HG03097 (cell line): ENCODE data around the gene H6PD.
A peak's percentile ranks its signal among the peaks of the same experiment; 100 is the strongest.

Experiments
- ATAC-seq: cut with Tn5 transposase; IDR thresholded peaks from one replicate; pipeline ENCODE4 v1.9.1; 2021; ENCODE audit not compliant: unreplicated experiment, low FRiP score

Gene H6PD, protein sequence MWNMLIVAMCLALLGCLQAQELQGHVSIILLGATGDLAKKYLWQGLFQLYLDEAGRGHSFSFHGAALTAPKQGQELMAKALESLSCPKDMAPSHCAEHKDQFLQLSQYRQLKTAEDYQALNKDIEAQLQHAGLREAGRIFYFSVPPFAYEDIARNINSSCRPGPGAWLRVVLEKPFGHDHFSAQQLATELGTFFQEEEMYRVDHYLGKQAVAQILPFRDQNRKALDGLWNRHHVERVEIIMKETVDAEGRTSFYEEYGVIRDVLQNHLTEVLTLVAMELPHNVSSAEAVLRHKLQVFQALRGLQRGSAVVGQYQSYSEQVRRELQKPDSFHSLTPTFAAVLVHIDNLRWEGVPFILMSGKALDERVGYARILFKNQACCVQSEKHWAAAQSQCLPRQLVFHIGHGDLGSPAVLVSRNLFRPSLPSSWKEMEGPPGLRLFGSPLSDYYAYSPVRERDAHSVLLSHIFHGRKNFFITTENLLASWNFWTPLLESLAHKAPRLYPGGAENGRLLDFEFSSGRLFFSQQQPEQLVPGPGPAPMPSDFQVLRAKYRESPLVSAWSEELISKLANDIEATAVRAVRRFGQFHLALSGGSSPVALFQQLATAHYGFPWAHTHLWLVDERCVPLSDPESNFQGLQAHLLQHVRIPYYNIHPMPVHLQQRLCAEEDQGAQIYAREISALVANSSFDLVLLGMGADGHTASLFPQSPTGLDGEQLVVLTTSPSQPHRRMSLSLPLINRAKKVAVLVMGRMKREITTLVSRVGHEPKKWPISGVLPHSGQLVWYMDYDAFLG

DNA sequence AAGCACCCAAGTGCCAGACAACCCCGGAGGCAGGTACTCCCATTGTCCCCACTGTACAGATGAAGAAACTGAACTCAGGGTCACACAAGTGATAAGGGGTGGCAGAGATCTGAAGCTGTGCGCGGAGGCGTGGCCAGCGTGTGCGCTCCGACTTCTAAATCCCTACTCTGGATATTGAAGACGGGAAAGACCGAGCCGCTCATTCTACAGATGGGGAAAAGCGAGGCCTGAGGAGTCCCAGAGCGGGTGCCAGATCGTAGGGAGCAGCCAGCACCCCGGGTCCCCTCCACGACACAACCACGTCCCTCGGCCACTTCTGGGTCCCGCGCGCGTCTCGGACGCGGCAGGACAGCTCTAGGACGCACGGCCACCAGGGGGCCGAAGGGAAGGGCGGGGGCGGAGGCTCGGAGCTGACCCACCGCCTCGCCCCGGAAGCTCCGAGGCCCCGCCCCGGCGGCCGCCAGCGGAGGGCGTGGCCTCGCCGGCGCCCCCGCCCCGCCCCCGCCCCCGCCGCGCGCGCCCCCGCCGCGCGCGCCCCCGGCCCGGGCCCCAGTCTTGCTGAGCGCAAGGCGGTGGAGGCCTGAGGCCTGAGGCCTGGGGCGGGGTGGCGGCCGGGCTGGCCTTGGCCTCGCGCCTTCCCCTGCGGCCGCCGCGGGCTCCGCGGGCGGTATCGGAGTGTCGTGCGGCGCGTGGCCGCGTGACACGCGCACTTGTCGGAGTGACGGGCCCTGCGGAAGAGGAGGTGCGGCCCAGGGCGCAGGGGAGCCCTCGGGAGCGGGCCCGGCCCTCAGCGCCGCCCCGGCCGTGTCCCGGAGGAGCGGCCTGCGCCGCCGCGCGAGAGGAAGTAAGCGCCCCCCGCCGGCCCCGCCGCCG is at the start of gene H6PD:
TSS of gene H6PD (plus strand) at position 552 of the 873 bp plus-strand sequence. CDS start 10,161 bp downstream, outside the sequence.
- peak; percentile 67 for ATAC-seq

DNA sequence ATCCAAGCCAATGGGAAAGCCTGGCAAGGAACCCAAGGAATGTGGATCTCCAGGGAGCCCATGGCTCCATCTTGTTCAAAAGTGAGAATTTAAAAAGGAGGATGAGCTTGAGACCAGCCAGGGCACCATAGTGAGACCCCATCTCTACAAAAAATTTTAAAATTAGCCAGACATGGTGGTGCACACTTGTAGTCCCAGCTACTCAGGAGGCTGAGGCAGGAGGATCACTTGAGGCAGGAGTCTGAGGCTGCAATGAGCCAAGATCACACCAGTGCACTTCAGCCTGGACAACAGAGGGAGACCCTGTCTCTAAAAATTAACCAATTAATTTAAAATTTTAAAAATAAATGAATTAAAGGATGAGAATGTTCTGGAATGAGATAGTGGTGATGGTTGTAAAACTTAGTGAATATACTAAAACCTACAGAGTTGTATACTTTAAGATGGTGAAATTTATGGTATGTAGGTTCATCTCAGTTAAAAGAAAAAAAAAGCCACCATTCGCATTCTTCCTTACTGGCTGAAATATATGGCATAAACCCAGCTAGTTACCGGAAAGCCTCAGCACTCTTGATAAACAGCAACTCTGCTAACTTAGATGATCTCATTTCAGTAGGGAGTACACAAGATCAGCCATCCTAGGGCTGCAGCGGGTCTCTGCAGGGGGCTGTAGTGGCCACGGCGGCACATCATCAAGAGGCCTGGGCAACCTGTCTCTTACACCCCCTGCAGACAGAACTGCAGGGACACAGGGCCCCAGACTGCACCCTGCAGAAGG is 48.3 kb upstream of the H6PD start:
- no peak for ATAC-seq

DNA sequence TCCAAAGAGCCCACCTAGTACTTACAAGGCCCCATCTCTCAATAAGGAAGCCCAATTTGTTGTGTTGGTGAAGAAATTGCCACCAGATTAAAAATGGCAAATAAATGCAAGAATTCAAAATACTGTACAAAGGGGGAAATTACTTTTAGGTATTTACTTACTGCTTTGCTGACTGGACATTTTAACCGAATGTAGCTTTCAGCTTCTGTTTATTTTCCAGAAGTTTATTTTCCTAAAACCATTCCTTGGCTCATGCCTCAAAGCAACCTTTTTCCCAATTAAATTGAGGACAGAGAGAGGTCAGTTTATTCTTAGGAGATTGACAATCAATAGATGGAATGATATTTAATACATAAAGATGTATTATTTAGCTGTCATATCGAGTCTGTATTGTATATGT is 47.6 kb upstream of the H6PD start:
- ATAC-seq = no peak

DNA sequence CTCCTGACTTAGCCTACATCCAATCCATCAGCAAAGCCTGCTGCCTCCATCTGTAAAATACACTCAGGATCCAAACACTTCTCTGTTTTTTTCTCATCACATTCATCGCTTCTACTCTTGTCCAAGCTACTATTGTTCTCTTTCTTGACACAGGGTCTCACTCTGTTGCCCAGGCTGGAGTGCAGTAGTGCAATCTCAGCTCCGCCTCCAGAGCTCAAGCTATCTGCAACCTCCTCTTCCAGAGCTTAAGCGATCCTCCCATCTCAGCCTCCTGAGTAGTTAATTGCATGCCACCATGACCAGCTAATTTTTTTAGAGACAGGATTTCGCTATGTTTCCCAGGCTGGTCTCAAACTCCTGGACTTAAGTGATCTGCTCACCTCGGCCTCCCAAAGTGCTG is 44.3 kb upstream of the H6PD start:
- ATAC-seq = no peak

DNA sequence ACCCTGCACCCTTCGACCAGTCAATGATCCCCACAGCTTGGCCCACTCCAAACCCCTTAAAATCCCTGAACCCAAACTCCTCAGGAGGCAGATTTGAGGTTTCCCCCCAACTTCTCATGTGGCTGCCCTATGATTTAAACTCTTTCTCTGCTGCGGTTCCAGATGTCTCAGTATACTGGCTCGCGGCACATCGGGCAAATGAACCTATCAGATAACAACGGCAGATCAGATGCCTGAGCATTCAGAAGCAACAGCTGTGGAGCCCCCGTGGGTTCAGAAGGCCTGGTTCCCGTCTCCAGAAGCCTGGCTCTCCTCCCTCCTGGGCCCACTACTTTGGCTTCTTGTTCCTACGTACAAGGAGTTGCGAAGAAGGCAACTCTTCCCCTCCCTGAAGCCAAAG is 43.3 kb upstream of the H6PD start:
- ATAC-seq = no peak

DNA sequence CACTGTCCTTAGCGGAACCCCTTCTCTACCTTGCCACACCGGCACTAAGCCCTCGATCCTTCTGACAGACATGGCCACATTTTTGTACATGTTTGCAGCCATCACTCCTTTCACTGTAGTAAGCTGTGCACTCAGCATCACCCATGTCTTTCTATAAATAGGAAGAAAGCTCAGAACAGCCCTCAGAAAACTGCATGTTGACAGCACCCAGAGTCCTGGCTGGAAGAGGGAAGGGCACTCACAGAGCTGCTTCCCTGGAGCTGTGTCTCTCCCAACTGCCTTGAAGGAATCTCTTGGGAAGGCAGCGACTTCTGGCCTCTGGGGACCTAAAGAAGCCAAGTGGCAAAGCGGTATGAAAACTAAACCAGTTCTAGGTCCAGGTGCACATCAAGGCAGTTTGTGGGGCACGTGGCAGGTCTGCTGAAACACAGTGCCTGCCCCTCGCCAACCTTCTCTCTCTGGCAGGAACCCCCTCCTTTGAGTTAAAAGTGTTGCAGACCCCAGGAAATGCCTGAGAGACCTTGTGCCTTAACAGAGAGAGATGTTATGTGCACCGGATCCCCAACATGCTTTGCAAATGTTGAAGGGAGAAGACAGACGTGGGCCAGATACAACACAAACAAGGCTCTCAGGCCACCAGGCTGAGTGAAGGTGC is 41.9 kb upstream of the H6PD start:
- ATAC-seq = no peak

DNA sequence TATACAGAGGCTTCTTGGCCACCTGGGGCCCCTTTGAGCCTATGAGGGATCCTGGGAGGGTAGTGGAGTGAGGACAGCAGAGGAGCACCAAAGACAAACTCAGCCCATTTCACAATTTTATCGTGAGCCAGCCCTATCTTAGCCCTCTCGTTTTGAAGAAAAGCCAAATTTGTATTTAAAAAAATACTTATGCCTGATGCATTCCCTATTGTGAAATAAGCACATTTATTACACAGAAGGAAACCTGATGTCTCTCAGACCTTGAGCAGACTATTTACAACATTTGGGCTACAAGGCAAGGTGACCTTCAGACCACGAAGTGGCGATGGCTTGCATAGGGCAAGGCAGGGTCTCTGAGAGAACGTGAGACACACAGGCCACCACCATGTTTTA is 41.3 kb upstream of the H6PD start:
- ATAC-seq = no peak

DNA sequence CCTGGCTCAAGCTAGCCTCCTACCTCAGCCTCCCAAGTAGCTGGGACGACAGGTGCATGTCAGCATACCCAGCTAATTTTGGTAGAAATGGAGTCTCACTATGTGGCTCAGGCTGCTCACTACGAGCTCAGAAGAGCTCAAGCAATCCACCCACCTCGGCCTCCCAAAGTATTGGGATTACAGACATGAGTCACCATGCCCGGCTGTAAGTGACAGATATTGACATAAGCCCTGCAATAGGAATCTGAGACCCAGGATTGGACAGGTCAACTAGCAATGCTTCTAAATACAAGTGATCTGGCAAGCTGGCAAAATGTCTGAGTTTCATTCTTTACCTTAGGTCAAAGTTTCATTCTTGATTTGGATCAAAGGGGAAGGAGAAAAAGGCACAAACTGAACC is 40.5 kb upstream of the H6PD start:
- no peak for ATAC-seq

DNA sequence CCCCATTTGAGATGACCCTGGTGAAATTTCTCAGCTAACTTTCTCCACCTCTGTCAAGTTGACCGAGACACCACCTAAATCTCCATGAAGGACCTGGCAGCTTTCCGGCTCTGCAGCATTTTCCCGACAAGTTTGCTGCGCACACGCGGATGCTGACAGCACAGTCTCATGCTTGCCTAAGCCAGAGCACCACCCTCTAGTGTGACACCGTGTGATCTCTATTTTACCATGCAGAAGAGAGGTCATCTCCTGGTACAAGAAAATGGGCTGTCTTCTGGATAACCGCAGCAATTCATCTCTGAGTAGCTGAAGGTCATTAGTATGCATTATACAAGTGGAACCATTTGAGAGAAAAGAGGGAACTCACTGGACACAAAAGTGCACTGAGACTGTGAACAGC is 38.9 kb upstream of the H6PD start:
- ATAC-seq = no peak

DNA sequence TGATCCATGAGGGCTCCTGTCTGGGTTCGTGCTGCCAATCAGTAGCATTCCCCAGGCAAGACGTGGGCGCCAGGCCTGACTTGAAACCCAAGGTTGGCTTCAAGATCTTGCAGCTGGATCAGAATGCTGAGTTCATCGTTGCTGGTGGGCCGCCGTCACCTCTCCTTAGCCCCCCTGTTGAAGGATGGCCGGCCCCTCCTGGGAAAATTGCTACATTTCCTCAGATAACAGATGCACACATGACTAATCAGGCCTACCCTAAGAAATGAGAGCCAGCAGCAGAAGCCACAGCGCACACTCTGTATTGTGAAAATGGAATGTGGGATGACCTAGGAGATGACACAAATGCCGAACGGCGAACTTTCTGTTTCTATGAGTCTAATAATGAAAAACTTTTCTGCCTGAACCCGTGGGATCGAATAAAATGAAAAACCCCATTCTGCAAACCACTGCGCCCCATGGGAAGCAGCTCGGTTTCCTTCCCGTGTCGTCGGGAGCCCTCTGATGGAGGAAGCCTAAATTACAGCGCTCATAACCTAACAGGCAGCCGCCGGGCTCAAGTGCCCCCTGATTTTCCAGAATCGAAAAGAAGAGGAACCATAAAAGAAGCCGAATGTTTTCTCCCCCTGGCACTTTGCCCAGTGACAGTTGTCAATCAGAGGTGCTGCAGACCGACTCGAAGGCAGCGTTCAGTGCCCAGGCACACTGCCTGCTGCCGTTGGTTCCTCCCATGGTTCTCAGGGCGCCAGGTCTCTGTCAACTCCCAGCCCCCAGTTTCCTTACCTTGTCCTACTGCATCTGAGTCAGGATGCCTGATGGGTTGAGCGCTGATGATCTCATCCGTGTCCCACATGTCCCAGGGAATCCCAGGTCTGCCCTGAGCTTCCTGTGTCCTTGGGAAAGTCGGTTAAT is 38.2 kb upstream of the H6PD start:
- ATAC-seq = peak; percentile 59

DNA sequence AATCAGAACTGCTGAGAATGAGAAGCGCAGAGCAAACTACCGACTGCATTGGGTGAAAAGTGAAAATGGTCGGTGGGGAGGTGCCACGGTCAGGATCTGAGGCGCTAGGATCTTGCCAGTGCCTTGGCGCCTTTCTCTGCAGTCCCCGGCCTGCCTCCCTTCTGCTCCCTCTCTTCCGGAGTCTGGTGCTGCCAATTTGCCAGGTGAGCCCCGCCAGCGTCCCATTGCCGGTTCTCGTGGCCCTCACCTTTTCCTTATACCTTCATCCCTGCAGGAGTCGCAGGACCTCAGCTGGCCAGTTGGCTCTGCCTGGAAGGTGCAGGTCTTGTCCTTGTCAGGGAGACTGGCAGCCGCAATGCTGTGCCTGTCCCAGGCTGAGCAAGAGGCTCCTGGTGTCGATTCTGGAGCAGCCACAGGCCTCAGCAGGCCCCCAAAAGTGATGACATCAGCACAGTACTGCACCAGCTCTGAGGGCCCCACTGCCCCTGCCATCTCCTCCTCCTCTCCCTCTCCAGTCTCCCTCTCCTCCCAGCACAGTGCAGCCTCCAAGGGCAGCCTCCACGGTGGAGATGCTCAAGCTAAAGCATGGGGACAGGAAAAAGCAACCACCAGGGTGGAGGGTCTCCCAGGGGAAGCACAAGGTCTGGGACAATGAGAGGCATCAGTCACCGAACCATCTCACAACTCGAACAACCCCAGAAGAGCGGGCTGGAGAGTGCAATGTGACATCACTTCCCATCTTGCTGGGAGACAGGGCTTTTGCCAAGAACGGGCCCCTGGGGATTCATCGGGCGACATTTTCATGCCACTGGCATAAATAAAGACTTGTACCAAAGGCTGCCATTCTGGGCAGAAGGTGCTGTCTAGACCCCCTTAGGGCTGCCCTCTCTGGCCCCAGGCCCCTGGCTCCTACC is 37.1 kb upstream of the H6PD start:
- no peak for ATAC-seq

DNA sequence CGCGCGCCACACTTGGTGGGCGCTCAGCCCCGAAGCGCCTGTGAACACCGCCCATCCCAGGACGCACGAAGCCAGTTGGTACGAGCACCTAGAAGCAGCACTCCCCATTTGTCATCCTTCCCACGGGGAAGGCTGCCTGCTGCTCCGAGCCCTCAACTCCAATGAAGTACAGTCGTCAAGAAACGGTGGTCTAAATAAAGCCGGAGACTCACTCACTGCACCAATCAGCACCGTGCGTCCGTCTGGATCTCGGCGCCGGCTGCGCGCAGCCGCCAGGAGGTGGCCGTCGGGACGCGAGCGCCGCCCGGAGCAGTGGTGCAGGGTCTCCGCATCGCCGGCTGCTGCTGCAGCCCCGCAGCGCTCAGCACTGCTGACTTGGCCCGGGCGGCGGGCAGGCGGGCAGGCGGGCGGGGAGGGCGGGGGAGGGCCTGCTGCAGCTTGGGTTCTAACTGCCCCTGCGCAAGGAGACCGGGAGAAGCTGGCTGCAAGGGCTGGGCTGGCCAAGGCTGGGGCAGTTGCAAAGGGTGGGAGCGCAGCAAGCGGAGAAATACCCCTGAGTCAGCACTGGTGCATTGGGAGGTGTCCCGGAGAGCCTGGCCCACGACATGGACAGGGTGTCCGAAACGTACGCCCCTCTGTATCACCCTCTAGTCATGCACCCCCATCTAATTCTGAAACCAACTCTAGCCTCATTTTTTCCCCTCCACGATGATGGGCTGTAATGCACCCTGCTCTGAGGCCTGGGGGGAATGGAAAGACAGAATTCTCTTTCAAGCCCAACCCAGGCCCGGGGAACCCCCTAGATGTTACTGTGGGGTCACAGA is 35.8 kb upstream of the H6PD start:
- no peak for ATAC-seq

DNA sequence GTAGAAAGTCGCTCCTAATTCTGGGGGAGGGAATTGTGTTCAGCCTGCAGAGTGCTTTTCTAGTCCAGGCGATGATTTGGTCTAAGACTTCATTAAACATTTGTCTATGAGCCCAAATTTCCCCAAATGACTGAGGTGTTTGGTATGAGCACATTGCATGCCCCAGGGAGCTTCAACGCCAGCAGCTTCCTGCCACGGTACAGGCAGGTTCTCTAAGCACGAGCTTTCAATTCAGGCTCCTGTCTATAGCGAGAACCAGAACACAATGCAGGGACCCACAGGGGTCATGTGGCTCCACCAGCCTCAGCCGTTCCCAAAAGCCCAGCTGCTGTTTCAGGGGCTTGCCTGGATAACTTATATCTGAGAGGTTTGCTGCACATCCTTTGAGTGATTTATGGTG is 34.1 kb upstream of the H6PD start:
- no peak for ATAC-seq

DNA sequence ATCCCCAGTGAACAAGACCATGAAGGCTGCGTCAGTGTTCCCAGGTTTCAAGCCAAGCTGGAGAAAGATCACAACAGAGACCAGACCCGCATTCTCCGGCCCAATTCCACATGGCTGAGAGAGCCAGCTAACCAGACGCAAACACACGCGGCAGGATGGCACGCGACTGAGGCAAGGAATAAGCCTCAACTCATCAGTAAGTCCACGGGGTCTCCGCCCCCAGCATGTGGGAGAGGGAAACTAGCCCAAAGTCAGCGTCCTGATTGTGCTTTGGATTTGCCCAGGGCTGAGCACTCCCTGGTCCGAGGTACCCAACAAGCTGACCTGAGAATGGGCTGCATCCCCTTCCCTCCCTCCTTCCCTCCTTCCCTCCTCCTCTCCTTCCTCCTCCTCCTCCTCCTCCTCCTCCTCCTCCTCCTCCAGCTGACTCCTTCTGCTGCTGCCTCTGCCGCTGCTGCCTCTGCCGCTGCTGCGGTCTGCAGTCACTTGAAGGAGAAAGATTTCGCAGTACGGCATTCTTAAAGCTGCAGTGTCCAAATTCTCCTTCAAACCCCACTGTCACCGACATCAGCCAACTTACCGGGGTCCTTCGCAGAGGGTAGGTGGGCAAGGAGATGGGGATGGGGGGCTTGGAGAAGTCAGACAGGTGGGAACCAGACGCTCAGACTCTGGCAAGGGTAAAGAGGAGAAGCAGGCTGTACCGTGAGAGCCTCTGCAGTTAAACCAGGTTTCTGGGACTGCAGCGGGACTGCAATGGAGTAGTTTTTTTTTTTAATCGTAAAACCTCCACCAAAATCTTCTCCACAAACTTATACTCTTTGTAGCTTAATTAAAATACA is 33.0 kb upstream of the H6PD start:
- ATAC-seq = no peak

DNA sequence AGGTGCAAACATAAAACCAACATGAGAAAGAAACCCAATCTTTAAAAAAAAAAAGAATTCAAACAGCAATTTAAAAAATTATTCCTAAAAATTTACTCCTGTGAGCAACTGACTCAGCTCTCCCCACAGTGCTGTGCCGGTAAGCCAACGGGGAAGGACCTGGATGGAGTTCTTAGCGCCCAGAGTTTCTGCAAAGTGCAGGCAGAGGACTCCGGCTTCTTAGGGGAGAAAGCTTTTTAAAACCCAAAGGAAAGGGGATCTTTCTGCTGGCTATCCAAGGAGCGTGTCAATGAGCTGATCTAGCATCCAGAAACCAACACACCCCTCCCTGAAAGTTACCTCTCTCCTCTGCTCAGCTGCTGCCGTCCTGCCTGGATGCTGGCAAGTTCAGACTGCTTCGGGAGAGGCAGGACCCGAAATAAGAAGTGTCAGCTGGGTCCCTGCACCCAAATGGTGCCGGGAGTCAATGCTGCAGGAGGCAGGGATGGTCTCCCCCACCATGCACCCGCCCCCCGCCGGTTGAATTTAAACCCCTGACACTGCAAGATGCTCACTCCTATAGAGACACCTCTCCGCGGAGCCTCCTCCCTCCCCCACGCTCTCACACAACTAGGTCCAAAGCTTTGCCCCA is 32.2 kb upstream of the H6PD start:
- no peak for ATAC-seq
